ENCODE data around the gene XPC.

DNA sequence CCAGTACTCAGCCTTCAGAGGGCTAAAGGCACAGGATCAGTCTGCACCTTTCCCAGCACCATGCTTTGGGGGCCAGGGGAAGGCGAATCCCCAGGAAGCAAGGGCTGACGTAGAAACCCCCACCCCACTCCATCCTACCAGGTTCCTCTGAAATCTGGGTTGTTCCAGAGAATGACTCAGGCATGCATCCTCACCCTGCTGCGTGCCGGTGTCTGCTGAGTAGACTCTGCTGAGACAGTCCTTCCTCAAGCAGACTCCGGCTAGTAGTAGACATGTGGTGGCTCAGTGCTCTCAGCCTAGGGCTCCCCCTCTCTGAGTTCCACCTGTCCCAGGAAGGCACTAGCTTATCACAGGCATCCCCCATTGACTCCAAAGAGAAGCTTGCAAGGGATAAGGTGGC is 44.5 kb downstream of the XPC start:
- TF ChIP-seq, protein P1, sequence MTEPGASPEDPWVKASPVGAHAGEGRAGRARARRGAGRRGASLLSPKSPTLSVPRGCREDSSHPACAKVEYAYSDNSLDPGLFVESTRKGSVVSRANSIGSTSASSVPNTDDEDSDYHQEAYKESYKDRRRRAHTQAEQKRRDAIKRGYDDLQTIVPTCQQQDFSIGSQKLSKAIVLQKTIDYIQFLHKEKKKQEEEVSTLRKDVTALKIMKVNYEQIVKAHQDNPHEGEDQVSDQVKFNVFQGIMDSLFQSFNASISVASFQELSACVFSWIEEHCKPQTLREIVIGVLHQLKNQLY (CRISPR knock-in tag; IDR thresholded peaks at IDR 0.05): no peak
- TF ChIP-seq, protein P2, sequence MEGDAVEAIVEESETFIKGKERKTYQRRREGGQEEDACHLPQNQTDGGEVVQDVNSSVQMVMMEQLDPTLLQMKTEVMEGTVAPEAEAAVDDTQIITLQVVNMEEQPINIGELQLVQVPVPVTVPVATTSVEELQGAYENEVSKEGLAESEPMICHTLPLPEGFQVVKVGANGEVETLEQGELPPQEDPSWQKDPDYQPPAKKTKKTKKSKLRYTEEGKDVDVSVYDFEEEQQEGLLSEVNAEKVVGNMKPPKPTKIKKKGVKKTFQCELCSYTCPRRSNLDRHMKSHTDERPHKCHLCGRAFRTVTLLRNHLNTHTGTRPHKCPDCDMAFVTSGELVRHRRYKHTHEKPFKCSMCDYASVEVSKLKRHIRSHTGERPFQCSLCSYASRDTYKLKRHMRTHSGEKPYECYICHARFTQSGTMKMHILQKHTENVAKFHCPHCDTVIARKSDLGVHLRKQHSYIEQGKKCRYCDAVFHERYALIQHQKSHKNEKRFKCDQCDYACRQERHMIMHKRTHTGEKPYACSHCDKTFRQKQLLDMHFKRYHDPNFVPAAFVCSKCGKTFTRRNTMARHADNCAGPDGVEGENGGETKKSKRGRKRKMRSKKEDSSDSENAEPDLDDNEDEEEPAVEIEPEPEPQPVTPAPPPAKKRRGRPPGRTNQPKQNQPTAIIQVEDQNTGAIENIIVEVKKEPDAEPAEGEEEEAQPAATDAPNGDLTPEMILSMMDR (IDR thresholded peaks at IDR 0.05): no peak
- TF ChIP-seq, protein P3, sequence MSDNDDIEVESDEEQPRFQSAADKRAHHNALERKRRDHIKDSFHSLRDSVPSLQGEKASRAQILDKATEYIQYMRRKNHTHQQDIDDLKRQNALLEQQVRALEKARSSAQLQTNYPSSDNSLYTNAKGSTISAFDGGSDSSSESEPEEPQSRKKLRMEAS (CRISPR knock-in tag; IDR thresholded peaks at IDR 0.05): no peak
- TF ChIP-seq ZNF121 (CRISPR knock-in tag; IDR thresholded peaks at IDR 0.05) (no peak), FOXK1 (CRISPR knock-in tag; IDR thresholded peaks at IDR 0.05) (no peak), EMX1 (CRISPR knock-in tag; IDR thresholded peaks at IDR 0.05) (no peak), NR1H2 (CRISPR knock-in tag; IDR thresholded peaks at IDR 0.05) (no peak), ZNF317 (CRISPR knock-in tag; IDR thresholded peaks at IDR 0.05; ENCODE audit: borderline replicate concordance, low read depth) (no peak)

All from WTC11 (cell line).